HG03103 (cell line): ENCODE results near the gene FIGLA.

ENCODE experiments used
- ATAC-seq: cut with Tn5 transposase; IDR thresholded peaks from one replicate; pipeline ENCODE4 v1.9.1; 2021; ENCODE audit warnings: low read depth; ENCODE audit not compliant: unreplicated experiment

Gene FIGLA

GRCh38 chr2:70790136-70790828, at the start of gene FIGLA:
FIGLA (minus strand) TSS chr2:70790643; CDS start chr2:70790638, 5 bp downstream.
- ATAC-seq, result no peak

GRCh38 chr2:70837980-70838925, 47.8 kb upstream of the FIGLA start:
- ATAC-seq, result no peak

GRCh38 chr2:70835643-70836042, 45.2 kb upstream of the FIGLA start, which contains the start of gene CD207:
CD207 (minus strand) TSS chr2:70835816; CDS start chr2:70835776, 40 bp downstream.
- no peak for ATAC-seq

GRCh38 chr2:70834881-70835280, 44.4 kb upstream of the FIGLA start:
- no peak for ATAC-seq

GRCh38 chr2:70834106-70834505, 43.7 kb upstream of the FIGLA start:
- no peak for ATAC-seq

GRCh38 chr2:70833246-70833645, 42.8 kb upstream of the FIGLA start:
- no peak for ATAC-seq

- ATAC-seq, result no peak
Observed at GRCh38 chr2:70832386-70832785, 41.9 kb upstream of the FIGLA start.

GRCh38 chr2:70831861-70832260, 41.4 kb upstream of the FIGLA start:
- no peak for ATAC-seq

GRCh38 chr2:70830366-70830765, 39.9 kb upstream of the FIGLA start:
- no peak for ATAC-seq

- no peak for ATAC-seq
Observed at GRCh38 chr2:70829916-70830315, 39.5 kb upstream of the FIGLA start.

GRCh38 chr2:70828914-70829824, 38.7 kb upstream of the FIGLA start:
- no peak for ATAC-seq

- ATAC-seq, result no peak
Observed at GRCh38 chr2:70828115-70828514, 37.7 kb upstream of the FIGLA start.

- no peak for ATAC-seq
Observed at GRCh38 chr2:70827388-70827787, 36.9 kb upstream of the FIGLA start.

GRCh38 chr2:70826696-70827350, 36.4 kb upstream of the FIGLA start:
- no peak for ATAC-seq

GRCh38 chr2:70823249-70823648, 32.8 kb upstream of the FIGLA start:
- ATAC-seq, result no peak

GRCh38 chr2:70822843-70823242, 32.4 kb upstream of the FIGLA start:
- no peak for ATAC-seq

GRCh38 chr2:70820499-70820898, 30.1 kb upstream of the FIGLA start, which contains the start of gene CLEC4F:
CLEC4F (minus strand) TSS chr2:70820599; CDS start chr2:70820523, 76 bp downstream.
- no peak for ATAC-seq

- no peak for ATAC-seq
Observed at GRCh38 chr2:70817284-70817954, 27.0 kb upstream of the FIGLA start.

- ATAC-seq, result no peak
Observed at GRCh38 chr2:70816726-70817125, 26.3 kb upstream of the FIGLA start.
